Motor neuron (in vitro differentiated cells): ENCODE results near the gene RGL1. TPM values are rescaled to one million over a fixed set of nuclear protein-coding genes. Genes with fewer than 3 reads are reported as not detected.

Experiments
- ATAC-seq, 8 experiments: fragments of 200-7000 bp; cut with Tn5 transposase; replicated peaks in 6 of 8; 2 replicates each; pipeline ENCODE4 v1.8.0; 2021; ENCODE audit warnings: mild to moderate bottlenecking in 8 of 8, moderate library complexity in 8 of 8
- H3K27ac ChIP-seq, 2 donors: fragments of 250-450 bp; sonication (Bioruptor Pico); 2 replicates each; pipeline ENCODE4 v1.9.0; 2021; ENCODE audit warnings: antibody characterized with exemption in 2 of 2, mild to moderate bottlenecking in 2 of 2, moderate library complexity in 1 of 2
- H3K4me1 ChIP-seq, 2 donors: fragments of 250-450 bp; sonication (Bioruptor Pico); replicated peaks in 1 of 2; 2 replicates each; pipeline ENCODE4 v1.6.1; 2021; ENCODE audit warnings: antibody characterized with exemption in 2 of 2, mild to moderate bottlenecking in 2 of 2, moderate library complexity in 1 of 2
- H3K4me3 ChIP-seq, 5 donors: fragments of 250-450 bp; sonication (Bioruptor Pico); 2 replicates each; pipeline ENCODE4 v1.9.0; 2021; ENCODE audit warnings: antibody characterized with exemption in 5 of 5, mild to moderate bottlenecking in 5 of 5, moderate library complexity in 4 of 5
- WGBS, 10 experiments: fragments of 450-650 bp; shearing (Covaris generic); methylation state at CpG; one replicate each; pipeline ENCODE4 v1.0.0; 2022; 5-methylcytosine and 5-hydroxymethylcytosine counted together
- in situ Hi-C, 9 experiments: fragments of 400-800 bp; cut with MboI; loops; one replicate each; pipeline ENCODE4 v1.15.0; 2021; ENCODE audit warnings: low sequenced_read_pairs in 9 of 9, low pct_unique_long_range_greater_than_20kb in 2 of 9; ENCODE audit not compliant: unreplicated experiment in 9 of 9
- total RNA-seq, 8 experiments: library from RNA; unstranded; fragments of 300-600 nt; gene quantifications; 2 replicates each; pipeline versions ENCODE4 v1.2.3 to v1.2.4, GENCODE V29; 2022

The RGL1 gene
- total RNA-seq, 8 experiments from 2014 or later, result 8.4 to 92.5 (median 18.0) TPM

DNA sequence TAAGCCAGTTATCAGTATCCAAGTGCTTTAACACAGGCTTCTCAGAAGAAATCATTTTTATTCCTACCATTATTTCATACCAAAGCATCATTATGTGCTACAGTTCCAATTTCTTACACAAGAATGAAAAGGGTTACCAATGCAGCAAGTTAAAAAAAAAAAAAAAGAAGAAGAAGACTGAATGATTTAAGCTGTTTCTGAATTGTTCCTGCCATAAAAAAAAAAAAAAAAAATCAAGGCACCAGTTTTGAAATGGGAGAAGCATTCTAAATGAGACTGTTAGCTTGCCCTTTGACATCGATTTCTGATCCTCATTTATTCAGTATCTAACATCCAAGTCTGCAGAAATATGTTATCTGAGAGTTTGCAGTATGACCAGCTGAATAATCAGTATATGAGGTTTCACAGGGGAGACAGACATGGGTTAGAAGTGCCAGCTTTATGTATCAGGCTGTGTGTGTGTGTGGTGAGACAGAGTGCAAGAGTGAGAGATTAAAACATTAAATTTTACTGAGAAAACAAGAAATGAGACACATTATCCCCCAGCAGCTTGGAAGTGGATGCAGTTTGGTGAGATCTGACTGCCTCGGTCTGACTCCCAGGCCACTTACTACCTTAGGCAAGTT lies 126.8 kb downstream of the RGL1 start:
- no peak for ATAC-seq
- no peak overlapping the region for H3K27ac ChIP-seq
- H3K4me1 ChIP-seq, result peaks cover 17 to 19% of the 10 kb centered on the region in 2 donors
- no peak overlapping the region for H3K4me3 ChIP-seq
- in situ Hi-C loops, result loop anchor here in 2 of 9 experiments (25.0 kb wide), 1 partner anchor 106 kb away; the partner anchor contains the start of gene COLGALT2 (in 2 of the 2)
- 0 to 96% (median 83%) methylated on average over 1 to 2 of the region's 2 CpGs for WGBS, 10 experiments

DNA sequence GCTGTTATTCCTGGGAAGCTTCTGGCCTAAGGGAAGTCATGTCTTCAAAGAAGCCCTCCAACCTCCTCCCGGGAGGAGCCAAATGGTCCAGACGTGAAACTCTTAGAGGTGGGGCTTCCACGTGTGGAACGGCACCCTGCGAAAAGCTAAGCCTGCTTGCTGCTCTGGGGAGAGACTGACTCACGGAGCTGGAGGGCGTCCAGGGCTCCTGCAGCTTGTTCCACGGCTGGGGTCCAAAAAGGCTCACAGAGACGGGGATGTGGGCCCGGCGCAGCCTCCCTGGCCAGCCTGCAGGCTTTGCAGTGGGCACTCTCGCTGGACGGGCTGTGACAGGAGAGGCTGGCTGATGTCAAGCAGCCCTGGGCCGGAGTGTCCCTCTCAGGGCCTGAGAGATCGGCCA lies 127.5 kb downstream of the RGL1 start:
- 20 to 84% (median 82%) methylated on average over 2 to 13 of the region's 15 CpGs; no CpG with 5 or more reads in 6 of the 10 experiments for WGBS, 10 experiments
- peaks cover 17 to 19% of the 10 kb centered on the region in 2 donors for H3K4me1 ChIP-seq
- H3K27ac ChIP-seq, result no peak overlapping the region
- in situ Hi-C loops, result loop anchor here in 2 of 9 experiments (25.0 kb wide), 1 partner anchor 105 kb away; the partner anchor contains the start of gene COLGALT2 (in 2 of the 2)
- no peak overlapping the region for H3K4me3 ChIP-seq
- peak in 4 of 8 experiments; percentile 6 to 75 (median 34) for ATAC-seq

DNA sequence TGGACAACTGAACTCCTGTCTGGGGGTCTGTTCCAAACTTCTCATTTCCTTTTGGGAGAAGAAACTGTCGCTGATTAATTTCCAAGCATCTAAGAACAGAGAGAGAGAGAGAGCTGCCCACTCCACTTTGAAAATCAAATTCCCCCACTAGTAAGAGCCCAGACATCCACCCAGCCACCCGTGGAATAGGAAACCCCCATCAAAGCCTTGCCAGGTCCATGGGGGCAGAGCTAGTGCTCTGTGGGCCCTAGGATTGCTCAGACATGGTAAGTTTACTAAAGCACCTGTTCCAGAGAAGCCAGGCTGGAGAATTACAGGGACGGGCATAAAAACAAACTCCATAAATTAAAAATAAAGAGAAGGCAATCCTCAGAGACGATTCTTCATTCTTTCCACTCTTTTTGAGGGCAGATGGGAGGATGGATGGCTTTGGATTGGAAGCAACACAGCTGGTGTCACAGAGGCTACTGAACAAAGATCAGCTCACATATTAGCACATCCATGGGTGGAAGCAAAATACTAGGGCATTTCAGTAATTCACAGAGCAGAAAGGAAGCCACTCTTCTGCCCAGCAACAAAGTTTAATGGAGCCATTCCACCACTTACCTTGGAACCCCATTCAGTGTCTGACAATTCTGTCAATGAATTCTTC lies 128.7 kb downstream of the RGL1 start:
- Histone ChIP-seq H3K4me1 (peaks cover 17 to 19% of the 10 kb centered on the region in 2 donors), H3K27ac (no peak overlapping the region), H3K4me3 (no peak overlapping the region)
- peak in 2 of 8 experiments; percentile 1 to 39 for ATAC-seq
- in situ Hi-C loops, result loop anchor here in 2 of 9 experiments (25.0 kb wide), 1 partner anchor 104 kb away; the partner anchor contains the start of gene COLGALT2 (in 2 of the 2)
- WGBS, 10 experiments, result 21 to 92% (median 63%) methylated on average over 1 to 4 of the region's 4 CpGs; no CpG with 5 or more reads in 1 of the 10 experiments

DNA sequence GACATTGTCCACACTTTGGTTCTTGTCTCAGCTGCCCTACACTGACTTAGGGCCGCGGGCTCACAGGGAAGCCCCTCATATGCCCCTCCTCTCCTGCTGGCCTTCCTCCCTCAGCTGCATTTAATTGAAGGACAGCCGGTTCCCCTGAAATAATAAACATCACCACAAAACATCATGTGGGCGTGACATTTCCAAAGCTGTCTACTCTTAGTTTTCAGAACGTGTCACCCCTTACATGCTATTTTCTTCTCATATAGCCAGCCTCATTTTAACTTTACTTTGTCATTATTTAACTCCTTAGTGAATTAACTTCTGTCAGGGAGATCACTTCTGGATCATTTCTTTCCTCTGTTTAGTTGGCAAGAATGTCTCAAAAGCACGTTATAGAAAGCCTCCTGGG lies 129.4 kb downstream of the RGL1 start:
- no peak for ATAC-seq
- WGBS, 10 experiments, result 22 to 100% (median 53%) methylated on average over 1 to 6 of the region's 6 CpGs
- in situ Hi-C loops, result loop anchor here in 2 of 9 experiments (25.0 kb wide), 1 partner anchor 103 kb away; the partner anchor contains the start of gene COLGALT2 (in 2 of the 2)
- Histone ChIP-seq H3K4me1 (peaks cover 17 to 19% of the 10 kb centered on the region in 2 donors), H3K4me3 (no peak overlapping the region), H3K27ac (no peak overlapping the region)

DNA sequence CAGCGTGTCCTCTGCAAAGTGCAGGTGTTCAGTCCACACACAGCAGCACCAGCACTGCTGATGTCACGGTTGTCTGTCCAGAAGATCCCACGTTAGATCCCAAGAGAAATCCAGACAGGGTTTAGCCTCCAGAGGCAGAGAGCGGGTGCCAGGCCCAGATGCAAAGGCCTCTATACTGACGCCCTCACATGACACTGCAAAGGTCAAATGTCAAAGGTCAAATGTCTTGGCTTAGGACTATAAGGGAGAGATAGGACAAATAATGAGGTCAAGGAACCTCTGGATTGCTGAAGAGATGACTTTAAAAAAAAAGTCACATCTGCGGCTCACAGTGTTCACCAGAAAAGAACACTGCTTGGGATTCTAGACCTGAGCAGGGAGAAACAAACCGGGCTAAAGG lies 131.1 kb downstream of the RGL1 start:
- peaks cover 17 to 19% of the 10 kb centered on the region in 2 donors for H3K4me1 ChIP-seq
- no peak overlapping the region for H3K4me3 ChIP-seq
- H3K27ac ChIP-seq, result no peak overlapping the region
- in situ Hi-C loops, result loop anchor here in 2 of 9 experiments (25.0 kb wide), 1 partner anchor 101 kb away; the partner anchor contains the start of gene COLGALT2 (in 2 of the 2)
- ATAC-seq, result no peak
- WGBS, 10 experiments, result 76 to 94% (median 89%) methylated on average over 2 to 7 of the region's 7 CpGs

DNA sequence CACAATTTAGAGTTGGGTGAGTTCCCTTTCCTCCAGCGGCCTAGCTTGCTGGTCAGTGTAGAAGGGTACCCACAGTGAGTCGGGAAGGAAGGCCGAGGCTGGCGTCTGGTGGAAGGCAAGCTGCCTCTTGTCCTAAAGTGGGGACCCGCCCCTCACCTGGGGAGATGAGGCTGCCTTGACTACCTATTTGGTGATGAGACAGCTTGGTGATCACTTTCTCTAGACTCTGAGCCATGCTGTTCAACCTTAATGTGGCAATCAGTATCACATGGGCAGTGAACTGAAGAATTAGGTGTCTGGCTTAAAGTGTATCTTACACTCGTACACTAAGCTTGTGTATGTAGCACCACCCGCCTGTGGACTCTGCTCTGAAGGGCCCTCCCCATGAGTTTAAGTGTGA lies 131.9 kb downstream of the RGL1 start:
- Histone ChIP-seq H3K4me3 (no peak overlapping the region), H3K4me1 (peaks cover 16 to 17% of the 10 kb centered on the region in 2 donors), H3K27ac (no peak overlapping the region)
- ATAC-seq, result no peak
- in situ Hi-C loops, result loop anchor here in 2 of 9 experiments (25.0 kb wide), 1 partner anchor 101 kb away; the partner anchor contains the start of gene COLGALT2 (in 2 of the 2)
- WGBS, 10 experiments, result 81 to 100% (median 98%) methylated on average over 1 to 7 of the region's 7 CpGs; no CpG with 5 or more reads in 4 of the 10 experiments

DNA sequence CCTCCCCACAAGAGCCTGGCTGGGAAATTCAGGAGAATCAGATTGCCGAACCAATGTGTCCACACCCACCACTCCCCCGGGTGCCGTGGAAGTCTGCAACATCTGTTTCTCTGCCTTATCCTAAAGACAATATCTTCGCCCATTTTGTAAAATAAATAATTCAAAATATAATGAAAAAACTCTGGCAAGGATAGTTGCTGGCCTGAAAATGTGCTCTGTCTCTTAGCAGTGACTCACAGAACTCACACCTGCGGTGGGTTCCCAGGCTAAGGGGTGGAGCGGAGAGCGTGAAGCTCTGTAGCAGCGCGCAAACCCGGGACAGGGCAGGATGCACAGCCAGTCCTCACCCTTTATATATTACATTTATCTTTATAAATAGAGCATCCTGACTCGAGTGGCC lies 132.7 kb downstream of the RGL1 start:
- no peak overlapping the region for H3K4me3 ChIP-seq
- WGBS, 10 experiments, result 40 to 100% (median 90%) methylated on average over 1 to 11 of the region's 11 CpGs; no CpG with 5 or more reads in 1 of the 10 experiments
- peak in 2 of 8 experiments; percentile 13 to 50 for ATAC-seq
- in situ Hi-C loops, result loop anchor here in 2 of 9 experiments (25.0 kb wide), 1 partner anchor 100 kb away; the partner anchor contains the start of gene COLGALT2 (in 2 of the 2)
- H3K27ac ChIP-seq, result no peak overlapping the region
- H3K4me1 ChIP-seq, result peaks cover 17 to 20% of the 10 kb centered on the region in 2 donors

DNA sequence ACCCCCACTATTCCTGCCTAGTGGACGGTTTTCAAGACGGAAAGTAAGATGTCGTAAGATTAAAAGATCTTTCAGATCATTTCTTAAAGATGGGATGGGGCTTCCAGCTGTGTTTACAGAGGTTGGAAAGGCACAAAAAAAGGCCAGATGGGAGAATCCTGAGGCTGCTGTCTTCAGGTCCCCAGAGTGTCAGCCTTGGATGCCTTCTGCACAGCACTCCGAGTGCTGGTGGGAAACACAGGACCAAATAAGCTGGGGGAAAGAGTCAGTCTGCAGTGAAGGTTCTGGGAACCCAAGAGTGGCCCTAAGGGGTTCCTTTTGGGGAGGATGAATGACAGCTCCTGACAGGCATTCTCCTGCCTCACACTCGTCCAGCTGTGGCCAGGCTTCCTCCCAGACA lies 136.1 kb downstream of the RGL1 start:
- Histone ChIP-seq H3K27ac (no peak overlapping the region), H3K4me3 (no peak overlapping the region), H3K4me1 (peaks cover 33 to 37% of the 10 kb centered on the region in 2 donors)
- 71 to 94% (median 82%) methylated on average over 3 to 4 of the region's 5 CpGs; no CpG with 5 or more reads in 1 of the 10 experiments for WGBS, 10 experiments
- in situ Hi-C loops, result loop anchor here in 2 of 9 experiments (25.0 kb wide), 1 partner anchor 96 kb away; the partner anchor contains the start of gene COLGALT2 (in 2 of the 2)
- no peak for ATAC-seq

DNA sequence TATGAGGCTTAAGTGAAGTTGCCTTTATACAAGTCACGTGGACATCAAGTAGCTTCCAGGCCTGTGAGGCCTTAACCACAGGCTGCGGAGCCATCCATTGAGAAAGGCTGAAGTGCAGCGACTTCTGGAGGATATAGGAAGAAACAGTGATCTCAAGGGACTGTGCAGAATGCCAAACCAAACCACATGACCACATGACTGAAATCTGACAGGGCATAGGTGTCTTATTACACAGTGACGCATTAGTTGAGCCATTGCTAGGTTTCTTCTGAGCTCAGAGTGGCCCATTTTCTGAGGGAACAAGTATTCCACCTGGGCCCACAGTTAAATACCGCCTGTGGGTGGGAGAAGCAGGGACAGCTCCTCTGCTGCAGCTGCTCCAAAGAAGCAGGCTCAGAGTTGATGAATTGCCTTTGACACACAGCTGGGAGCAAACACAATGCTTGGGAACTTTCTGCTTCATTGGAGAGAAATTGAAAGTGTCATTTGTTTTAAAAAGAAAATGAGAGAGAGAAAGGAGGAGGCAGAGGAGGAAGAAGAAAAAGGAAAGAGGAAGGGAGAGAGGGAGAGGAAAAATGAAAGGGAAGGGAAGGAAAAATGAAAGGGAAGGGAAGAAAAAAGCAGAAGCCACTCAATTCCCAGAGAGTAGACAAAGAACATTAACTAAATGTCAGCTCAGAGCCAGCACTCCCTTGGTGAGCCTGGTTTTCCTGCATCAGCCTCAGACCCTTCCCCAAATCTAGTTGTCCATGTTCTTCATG lies 138.2 kb downstream of the RGL1 start:
- in situ Hi-C loops, result loop anchor here in 2 of 9 experiments (25.0 kb wide), 1 partner anchor 94 kb away; the partner anchor contains the start of gene COLGALT2 (in 2 of the 2)
- H3K4me1 ChIP-seq, result peaks cover 36 to 41% of the 10 kb centered on the region in 2 donors
- H3K4me3 ChIP-seq, result no peak overlapping the region
- ATAC-seq, result peak; percentile 59 to 95 (median 88)
- WGBS, 10 experiments, result 0 to 65% (median 7%) methylated on average over 1 to 5 of the region's 5 CpGs; no CpG with 5 or more reads in 1 of the 10 experiments
- peak overlapping the region; percentile 15 to 71 for H3K27ac ChIP-seq

DNA sequence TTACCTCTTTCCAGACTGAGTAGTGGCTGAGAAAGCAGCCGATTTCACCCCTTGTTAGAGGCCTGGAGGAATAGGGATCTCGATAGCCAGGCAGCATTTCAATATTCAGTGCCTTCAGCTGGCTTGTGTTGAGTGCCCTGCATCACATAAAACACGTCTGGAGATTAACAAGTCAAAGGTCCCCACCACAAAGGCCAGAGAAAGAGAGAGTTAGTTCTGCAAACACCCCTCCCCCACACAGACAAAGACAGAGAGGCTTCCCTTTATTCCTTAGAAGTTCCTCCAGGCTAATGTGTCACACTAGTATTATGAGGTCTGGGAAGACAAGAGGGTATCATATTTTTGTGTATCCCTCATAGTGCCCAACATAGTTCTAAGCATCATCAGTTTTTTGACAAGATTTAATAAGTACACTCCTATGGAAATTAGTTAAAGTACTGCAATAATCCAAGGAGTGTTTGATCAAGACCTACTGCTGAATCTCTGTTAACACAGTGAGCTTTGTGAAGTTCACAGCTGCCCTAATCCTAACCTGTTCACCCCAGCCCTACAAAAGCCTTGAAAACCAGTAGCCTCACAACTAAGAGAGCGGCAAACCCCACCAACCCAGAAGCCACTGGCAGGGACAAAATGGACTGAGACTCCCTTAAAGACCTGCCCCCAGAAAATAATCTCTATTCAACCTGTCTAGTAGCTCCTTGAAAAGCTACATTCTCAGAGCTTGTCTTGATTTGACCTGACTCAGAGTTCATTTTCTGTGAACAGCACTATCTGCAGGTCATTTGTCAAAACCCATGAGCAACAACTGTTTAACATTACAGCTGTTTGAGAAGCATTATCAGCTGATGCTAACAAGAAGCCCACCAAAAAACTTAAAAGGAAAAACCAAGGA lies 140.8 kb downstream of the RGL1 start:
- no peak overlapping the region for H3K4me3 ChIP-seq
- peak overlapping the region; percentile 57 to 74 for H3K27ac ChIP-seq
- 0 to 60% (median 23%) methylated on average over 1 to 4 of the region's 4 CpGs; no CpG with 5 or more reads in 2 of the 10 experiments for WGBS, 10 experiments
- peak in 7 of 8 experiments; percentile 28 to 65 (median 62) for ATAC-seq
- in situ Hi-C loops, result loop anchor here in 2 of 9 experiments (25.0 kb wide), 1 partner anchor 92 kb away; the partner anchor contains the start of gene COLGALT2 (in 2 of the 2)
- peaks cover 36 to 41% of the 10 kb centered on the region in 2 donors for H3K4me1 ChIP-seq

GRCh38 chr1:183946320-183946613 lies 141.3 kb downstream of the RGL1 start:
- in situ Hi-C loops, result loop anchor here in 2 of 9 experiments (25.0 kb wide), 1 partner anchor 91 kb away; the partner anchor contains the start of gene COLGALT2 (in 2 of the 2)
- Histone ChIP-seq H3K4me1 (peaks cover 36 to 41% of the 10 kb centered on the region in 2 donors), H3K27ac (peak overlapping the region in 1 of 2 donors; percentile 74), H3K4me3 (no peak overlapping the region)
- peak in 2 of 8 experiments; percentile 14 to 28 for ATAC-seq
- WGBS, 10 experiments, result 33 to 100% (median 63%) methylated on average over 1 of the region's 1 CpG; no CpG with 5 or more reads in 2 of the 10 experiments
